Putamen (tissue), 1 donor: ENCODE data around the gene FAM72C.
"Not testable (repeated sequence)": the region's sequence is repeated elsewhere in the genome, so short reads cannot be mapped to it uniquely, and the experiment has no call there.

ENCODE experiments used
- DNase-seq: peaks from one replicate; pipeline ENCODE4 v3.0.0-alpha.2; 2016; ENCODE audit warnings: low spot score

FAM72C gene

DNA sequence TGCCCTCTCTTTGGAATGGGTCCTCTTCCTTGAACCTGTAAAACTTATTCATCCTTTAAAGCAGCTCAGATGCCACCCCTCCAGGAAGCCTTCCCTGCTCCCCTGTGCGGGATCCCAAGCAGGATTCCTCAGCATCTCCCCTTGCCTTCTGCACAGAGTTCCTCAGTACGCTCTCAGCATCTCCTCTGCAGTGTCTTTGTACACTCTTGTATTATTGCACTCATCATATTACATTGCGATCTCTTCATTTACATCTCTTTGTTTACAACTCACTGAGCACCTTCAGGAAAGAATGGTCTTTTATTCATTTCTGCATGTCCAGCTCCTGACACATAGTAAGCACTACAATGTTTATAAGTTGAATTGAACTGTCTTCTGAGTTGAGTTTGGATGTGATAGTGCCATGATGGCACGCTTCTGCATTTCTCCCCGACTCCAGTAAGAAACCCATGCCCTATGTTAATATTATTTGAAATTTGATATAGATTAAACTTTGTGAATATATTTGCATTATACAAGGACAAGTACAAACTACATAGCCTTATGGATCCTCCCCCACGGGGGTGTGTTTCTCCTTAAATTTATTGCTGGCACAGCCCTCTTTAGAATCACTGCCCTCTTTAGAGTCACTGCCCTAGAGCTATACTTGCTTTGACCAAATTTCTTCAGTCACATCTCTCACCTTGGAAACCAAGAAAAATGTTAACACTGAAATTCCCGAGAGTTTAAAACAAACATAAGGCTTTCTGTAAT, 13.1 kb upstream of the FAM72C start:
- DNase-seq, result not testable (repeated sequence)

DNA sequence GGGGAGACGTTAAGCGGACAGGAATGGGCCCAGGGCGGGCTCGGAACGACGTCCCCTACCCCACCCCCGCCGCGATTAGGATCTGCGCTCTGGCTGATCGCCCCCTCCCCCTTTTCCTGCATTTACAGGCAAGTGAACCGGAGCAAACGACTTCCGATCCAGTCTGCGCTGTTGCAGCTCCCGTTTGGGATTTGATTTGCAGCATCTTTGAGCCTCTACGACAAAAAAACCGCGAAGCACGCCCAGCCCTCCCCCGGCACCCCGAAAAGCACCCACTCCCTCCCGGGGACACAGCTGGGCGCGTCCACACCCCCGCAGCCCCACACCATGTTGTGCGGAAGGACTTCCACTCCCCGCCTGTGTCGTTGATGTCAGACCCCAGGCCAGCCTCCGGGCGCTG, 2.6 kb upstream of the FAM72C start:
- peak; percentile 0 for DNase-seq

DNA sequence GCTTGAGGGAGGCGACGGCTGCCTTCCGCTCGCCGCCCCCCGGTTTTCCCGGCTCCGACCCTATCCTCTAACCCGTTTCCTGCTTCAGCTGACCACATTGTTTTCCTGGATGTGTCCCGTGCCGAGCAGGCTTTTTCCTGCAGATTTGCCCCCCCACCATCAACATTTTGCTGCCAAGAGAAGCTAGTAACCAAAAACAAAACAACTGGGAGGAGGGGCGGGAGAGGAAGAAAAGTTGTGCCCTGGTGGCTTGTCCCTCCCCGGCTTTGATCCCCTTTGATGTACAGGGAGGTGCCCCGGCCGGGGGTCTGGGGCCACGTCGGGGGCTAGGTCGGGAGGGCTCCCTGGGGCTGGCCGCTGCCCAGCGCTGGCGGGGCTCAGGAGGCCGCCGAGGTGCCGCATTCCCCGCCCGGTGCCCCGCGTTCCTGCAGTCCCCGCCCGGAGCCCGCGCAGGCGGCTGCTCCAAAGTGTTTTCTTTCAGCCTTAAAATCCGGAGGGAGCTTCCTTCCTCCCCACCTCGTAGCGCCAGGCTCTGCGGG, 2.2 kb upstream of the FAM72C start:
- not testable (repeated sequence) for DNase-seq

DNA sequence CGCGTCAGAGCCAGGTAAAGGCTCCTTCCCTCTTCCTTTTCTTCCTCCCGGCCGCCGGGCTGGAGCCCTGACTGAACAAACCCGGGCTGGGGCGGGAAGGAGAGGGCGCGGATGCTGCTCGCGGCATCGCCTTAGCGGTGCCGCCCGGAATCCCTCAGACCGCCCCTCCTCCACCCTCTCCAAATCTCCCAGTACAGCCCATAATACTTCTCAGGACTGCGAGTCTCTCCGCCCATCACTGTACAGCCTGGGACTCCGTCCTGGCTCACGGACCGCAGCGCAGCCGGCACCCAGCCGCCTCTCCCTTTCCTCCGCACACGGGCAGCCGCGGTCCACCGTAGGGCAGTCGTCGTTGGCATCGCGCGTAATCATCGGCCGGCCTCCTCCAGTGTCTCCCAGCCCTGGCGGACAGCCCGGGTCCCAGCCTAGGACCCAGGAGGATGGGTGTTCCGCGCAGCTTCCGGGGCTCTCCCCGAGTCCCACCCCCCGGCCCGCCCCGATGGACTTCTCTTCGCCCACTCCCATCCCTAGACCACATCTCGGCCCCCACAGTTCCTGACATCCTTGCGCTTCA, 1.1 kb upstream of the FAM72C start:
- not testable (repeated sequence) for DNase-seq

DNA sequence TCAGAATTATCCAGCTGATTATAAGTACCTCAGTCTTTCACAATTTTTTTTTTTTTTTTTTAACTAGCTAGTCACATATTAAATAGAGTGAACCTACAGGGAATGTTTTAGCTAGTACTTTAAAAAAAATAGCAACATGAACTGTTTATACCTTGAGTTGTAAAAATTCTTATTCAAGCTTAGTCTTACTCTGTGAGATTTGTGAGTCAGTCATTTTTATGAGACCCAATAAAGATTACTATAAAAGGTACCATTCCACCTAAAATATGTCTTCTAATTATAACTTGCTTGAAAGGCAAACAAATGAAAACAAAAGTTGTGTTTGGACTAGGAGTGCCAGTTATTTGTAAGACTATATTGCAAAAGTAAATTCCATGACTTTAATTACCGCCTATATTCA, 5.9 kb downstream of the FAM72C start:
- DNase-seq, result not testable (repeated sequence)

DNA sequence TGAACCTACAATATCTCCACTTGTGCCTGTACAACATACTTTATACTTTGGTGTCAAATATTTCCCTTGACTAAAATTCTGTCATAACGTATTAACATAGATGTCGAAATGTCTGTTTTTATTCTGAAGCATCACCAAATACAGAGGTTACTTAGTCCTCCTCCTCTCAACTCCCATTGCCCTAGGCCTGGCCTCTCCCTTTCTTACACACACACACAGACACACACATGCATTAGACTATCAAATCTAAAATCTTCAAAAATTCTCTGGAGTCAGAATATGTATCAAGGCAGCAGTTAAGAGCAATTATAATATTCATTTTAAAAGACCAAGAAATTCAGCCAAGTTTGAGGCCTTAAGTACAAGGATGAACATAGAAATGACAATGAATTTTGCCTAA, 7.5 kb downstream of the FAM72C start:
- DNase-seq, result not testable (repeated sequence)

DNA sequence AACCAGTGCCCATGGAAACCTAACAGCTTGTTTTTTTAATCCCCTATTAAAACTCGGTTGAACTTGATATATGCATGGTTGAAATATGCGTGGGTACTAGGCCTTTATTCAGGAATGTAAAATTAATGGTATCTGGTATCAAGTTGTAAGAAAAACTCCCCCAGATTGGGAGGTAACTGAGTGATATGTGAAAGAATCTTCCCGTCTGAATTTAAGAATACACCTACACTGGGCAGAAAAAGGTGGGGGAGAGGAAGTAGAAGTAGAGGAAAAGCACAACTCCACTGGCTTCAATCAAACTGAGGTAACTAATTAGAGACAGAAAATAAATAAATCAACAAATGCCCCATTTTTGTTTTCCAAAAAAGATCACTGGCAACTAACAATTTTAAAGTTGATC, 15.9 kb downstream of the FAM72C start:
- DNase-seq, result not testable (repeated sequence)

DNA sequence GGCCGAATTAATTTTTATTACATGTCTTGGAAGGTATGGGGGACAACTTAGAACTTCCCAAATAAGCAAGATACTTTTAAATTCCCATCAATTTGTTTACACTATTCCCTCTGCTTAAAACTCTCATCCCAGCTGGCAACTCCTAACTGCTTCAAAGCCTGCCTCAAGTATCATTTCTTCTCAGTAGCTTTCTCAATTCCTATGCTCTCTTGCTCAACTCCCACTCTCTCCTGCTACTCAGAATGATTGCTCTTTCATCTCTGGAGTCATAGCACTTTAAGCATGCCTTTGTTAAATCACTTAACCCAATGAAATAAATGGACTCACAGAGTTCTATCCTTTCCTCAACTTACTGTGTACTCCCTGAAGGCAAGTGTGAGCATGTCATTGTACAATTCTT, 18.9 kb downstream of the FAM72C start:
- not testable (repeated sequence) for DNase-seq

DNA sequence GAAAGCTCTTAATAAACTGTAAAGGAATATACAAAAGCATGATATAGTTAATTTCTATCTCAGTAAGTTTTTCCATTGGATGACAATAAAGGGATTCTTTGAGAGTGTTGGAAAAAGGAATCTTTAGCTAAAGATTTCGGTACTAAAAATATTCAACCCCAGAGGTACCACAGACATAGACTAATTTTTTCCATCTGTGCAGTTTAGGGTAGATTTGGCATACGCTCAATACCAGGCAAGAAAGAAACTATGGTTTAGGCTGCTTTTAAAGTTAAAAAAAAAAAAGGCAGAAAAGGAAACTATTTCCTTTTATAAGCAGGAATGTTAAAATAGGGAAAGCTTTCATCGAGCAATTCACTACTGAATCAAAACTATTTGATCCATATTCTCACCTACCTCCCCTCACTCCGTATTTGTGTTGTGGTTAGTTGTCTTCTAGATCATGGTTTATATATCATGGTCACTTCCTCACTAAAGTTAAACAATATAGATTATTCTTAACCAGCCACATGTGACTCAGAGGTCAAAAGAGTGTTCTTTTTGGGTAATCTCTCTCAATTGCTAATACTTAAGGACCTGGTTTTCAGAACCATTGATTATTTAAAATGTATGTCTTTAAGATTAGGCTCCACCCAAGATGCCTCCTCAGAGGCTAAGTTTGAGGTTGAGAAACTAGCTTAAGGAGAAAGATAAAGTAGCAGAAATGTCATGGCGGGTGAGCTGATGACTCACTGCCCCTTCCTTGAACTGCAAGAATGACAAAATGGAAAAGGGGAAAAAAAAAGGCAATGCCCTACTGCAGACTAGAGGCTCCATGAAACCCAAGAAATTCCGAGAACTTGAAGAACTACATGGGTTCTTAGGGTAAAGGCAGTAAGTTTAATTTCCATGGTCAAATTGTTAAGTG, 20.0 kb downstream of the FAM72C start:
- not testable (repeated sequence) for DNase-seq

DNA sequence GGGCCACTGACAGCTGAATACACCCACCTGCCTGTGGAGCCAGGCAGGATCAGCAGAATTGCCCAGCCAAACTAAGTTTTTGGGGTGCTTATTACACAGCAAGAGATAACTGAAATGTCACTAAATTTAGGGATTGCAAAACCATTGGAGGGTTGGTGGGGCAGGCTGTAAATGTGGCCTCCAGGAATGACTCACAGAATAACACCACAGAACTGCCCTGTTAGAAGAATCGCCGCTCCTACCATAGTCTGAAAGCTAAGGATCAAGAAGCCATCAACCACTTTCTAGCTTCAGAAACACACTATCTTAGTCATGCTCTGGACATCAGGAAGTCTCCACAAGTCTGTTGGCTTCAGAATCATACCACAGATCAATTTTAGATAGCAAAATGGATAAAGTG, 24.0 kb downstream of the FAM72C start:
- not testable (repeated sequence) for DNase-seq

DNA sequence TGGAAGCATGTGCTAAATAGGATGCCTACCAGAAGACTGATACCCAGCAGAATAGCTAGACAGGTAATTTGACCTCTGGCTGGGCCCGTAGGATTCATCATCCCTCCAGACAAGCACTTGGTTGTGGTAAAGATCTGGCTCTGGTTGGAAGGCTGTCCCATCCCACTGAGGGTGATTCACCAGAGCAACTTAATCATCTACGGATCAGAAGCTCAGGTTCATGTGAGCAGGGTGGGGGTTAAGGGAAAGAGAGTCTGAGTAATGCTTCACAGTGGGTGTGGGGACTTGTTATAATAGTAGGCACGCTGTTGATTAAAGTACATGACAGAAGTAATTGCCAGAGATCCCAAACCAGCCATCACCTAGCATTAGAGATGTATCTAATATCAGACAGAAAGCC, 26.5 kb downstream of the FAM72C start:
- not testable (repeated sequence) for DNase-seq

DNA sequence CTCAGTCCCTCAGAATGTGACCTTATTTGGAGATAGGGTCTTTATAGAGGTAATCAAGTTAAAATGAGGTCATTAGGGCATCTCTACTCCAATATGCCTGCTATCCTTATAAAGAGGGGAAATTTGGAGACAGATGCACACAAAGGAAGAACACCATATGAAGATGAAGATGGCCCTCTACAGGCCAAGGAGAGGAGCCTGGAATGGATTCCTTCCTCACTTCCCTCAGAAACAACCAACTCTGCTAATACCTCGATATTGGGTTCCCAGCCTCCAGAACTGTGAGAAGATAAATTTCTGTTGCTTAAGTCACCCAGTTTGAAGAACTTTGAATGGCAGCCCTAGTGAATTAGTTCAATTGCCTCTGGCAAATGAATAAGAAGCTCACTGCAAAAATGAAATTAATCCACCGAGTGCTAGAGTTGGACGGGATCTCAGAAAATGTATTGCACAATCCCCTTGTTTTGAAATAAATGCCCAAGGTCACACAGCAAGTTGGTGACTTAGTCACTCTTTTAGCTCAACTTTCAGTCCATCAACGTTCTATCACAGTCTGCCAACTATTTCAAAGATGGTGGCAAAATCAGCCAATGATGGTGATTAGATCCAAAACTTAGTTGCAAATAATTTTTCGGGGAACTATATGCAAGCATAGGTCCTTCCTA, 27.1 kb downstream of the FAM72C start:
- DNase-seq, result not testable (repeated sequence)

DNA sequence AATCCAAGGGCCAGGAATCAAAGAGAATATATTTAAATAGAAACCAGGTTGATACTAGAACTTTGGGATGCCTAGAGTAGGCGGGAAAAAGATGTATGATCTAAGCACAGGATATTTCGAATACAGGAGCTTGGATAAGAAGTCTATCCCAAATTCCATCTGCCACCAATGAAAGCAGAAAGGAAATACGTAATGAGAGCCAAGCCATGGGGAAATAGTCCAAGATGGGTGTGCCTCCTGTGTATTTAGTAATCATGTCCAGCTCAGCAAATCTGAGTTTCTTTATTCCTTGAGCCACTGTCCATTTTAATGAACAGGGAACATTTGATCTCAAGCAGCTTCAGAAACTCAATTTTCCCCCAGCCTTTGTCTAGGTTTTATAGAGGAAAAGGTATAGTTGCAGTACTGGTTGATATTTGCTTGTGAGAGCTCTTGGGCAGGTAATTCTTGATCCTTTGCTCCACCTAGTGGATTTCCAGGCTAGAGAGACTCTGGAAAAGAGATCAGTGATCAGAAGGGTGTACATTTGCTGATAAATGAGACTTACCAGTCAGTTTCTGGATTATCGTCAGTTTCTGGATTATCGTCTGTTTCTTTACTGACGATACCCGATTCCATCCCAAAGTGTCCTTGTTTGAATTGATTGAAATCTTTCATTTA, 28.3 kb downstream of the FAM72C start:
- not testable (repeated sequence) for DNase-seq

DNA sequence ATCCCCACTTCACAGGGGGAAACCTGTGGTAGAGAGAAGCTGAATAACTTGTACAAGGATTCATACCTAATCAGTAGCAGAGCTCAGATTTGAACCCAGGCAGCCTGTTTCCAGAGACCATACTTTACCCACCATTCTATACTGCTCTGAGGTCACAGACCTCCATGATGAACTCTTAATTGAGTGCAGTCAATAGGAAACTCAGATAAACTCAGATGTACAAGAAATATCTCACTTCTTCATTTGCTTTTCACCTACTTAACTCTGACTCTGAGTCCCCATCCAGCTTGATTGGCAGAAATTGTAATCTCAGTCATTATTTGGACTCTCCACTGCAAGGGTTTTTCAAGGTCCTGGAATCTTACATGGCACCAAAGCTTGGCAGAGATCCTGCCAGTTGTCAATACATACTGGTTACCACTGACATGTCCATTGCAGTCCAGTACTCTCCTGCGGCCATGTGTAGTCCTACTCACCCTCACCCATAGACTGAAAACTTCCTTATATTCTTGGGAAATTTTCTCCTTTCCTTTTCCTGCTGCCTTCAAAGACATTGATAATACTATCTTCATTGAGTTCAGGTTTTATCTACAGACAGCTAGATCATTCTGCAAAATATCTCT, 29.4 kb downstream of the FAM72C start:
- DNase-seq, result not testable (repeated sequence)

DNA sequence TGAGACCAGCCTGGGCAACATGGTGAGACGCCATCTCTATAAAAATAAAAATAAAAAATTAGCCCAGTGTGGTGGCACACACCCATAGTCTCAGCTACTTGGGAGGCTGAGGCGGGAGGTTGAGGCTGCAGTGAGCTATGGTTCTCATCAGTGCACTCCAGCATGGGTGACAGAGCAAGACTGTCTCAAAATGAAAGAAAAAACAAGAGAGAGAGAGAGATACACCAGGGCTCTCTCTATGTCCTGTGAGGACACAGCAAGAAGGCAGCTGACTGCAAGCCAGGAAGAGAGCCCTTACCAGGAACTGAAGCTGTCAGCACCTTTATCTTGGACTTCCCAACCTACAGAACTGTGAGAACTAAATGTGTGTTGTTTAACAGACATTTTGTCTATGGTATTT, 32.1 kb downstream of the FAM72C start:
- DNase-seq, result not testable (repeated sequence)

DNA sequence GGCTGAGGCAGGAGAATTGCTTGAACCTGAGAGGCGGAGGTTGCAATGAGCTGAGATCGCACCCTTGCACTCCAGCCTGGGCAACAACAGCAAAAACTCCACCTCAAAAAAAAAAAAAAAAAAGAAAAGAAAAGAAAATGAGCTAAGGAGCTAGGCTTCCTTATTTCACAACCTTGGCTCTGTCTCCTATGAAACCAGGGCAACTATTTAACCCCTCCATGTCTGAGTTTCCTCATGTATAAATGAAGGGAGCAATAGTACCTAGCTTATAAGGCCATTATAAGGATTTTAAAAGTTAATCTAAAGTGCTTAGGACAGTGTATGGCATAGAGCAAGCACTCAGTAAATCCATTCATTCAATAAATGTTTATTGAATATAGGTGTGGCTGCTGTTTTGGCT, 32.9 kb downstream of the FAM72C start:
- DNase-seq, result not testable (repeated sequence)

DNA sequence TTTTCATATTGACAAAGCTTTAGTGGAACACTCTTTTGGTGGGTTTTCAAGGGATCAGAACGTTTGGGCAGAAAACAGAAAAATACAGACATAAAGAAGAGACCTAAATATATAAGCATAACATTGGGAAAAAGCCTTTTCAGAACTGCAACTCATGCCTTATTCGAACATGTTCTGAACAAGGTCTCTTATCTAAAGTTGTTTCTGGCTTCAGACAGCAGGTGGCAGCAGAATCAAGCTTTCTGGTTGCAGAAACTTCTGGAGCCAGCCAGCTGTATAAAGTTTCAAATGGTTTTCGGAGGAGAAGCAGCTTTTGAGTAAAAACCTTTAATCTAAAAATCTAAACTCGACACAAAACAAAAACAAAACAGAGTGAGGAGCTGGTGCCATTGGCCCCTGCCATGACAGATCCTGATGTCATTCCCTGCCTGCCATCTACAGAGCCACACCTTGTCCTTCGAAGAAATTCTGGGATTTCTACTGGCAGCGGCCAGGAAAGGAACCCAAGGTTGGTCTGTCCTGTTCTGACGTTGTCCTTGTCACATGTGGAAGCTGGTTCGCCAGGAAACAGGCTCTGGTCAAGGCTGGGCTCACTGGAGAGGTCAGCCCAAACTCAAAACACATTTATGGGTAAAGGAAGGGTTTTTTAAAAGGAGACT, 35.2 kb downstream of the FAM72C start:
- peak; percentile 19 for DNase-seq

DNA sequence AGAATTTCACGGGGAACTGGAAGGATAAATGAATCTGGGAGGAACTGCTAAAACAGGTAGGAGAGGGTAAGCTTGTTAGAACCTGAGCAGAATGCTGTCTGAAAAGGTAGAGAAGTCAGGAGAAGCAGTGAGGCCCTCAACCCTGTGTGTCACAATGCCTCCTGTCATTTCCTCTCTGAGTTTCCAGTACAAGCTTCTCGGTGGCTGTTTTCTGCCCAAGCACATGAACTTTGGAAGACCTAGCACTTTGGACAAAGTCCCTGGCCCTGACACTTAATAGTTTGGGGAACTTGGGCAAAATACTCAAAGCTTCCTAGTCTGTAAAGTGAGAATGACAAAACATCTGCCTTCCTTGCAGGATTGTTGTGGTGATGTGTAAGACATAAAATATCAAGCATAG, 52.7 kb downstream of the FAM72C start:
- not testable (repeated sequence) for DNase-seq

DNA sequence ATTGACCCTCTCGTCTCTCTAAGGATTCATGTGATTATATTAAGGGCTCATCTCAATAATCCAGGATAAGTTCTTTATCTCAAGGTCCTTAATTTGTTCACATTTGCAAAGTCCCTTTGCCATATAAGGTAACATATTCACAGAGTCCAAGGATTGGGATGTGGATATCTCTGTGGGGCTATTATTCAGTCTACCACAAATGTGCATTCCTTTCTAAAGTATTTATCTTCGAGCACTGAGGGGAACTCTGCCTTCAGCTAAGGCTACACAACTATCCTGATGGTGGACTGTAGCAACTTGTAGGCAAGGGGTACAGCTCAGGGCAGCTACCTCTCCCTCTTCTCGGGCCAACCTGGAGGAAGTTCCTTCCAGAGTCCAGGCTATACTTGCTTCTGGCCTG, 53.2 kb downstream of the FAM72C start:
- not testable (repeated sequence) for DNase-seq

DNA sequence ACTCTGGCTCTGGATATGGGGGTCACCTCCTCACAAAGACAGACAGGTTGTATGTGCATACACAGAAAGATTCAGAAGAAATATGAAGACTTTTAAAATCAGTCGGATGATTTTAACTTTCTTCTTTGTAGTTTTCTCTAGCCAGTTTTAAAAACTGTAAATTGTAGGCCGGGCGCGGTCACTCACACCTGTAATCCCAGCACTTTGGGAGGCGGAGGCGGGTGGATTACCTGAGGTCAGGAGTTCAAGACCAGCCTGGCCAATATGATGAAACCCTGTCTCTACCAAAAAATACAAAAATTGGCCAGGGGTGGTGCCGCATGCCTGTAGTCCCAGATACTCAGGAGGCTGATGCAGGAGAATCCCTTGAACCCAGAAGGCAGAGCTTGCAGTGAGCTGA, 58.1 kb downstream of the FAM72C start:
- not testable (repeated sequence) for DNase-seq
